Measurements from ENCODE around the gene CDH10. TPM values are rescaled to one million over a fixed set of nuclear protein-coding genes. Genes with fewer than 3 reads are reported as not detected.

Gene CDH10
- total and polyA plus RNA-seq, 9 of the 15 experiments (the other 6 are each of a cell fraction or from before 2014, with no cell fraction given) = not detected

DNA sequence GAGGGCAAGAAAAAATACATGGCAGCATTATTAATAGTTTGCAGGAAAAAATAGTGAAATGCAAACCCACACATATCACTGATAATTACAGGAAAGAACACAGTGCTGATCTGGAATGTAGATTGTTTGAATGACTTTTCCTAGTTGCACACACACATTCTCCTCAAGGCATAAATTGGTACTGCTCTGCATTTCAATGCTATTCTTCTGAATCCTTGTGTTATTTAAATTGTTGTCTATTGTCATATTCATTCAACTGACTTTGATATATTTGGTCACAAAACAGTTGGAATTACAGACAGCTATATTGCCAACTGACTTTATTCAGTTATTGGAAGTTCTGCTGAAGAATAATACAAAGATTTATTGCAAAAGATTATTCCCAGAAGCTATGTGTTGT lies 139.5 kb downstream of the CDH10 start:
- Histone ChIP-seq H3K79me2 (ENCODE audit: control insufficient read depth, insufficient read depth, low read length) (no peaks in the 10 kb centered on the region), H2AFZ (ENCODE audit: low read depth, low read length) (no peak overlapping the region), H3K27ac (ENCODE audit: extremely low read depth, low read depth, low read length) (no peak overlapping the region), H3K9ac (ENCODE audit: insufficient read depth in 1 of 2, low read depth in 2 of 2, low read length in 2 of 2) (no peak overlapping the region), H3K4me2 (ENCODE audit: insufficient read depth, low read length) (no peak overlapping the region), H3K4me3 (no peak overlapping the region), H3K27me3 (ENCODE audit: control insufficient read depth in 2 of 2, insufficient read depth in 2 of 2, low read length in 2 of 2) (no peaks in the 10 kb centered on the region), H3K36me3 (ENCODE audit: control insufficient read depth, insufficient read depth, low read length) (no peaks in the 10 kb centered on the region), H3K9me3 (replicated peaks; ENCODE audit: control insufficient read depth, insufficient read depth, low read depth, low read length) (no peaks in the 10 kb centered on the region), H4K20me1 (replicated peaks; ENCODE audit: control insufficient read depth, insufficient read depth, low read length) (no peaks in the 10 kb centered on the region), H3K4me1 (replicated peaks in 1 of 2; ENCODE audit: control insufficient read depth in 2 of 2, insufficient read depth in 2 of 2, low read length in 2 of 2) (no peaks in the 10 kb centered on the region), H3K9me1 (ENCODE audit: control insufficient read depth, insufficient read depth, low read length) (no peaks in the 10 kb centered on the region)
- DNase-seq (ENCODE audit: extremely low read depth in 1 of 4, low spot score in 3 of 4) (no peak), ATAC-seq (no peak), FAIRE-seq (no peak)
- intact Hi-C loops (cut with micrococcal nuclease) = no loop called here
- ChIA-PET CTCF (ENCODE audit: low intra/inter-chr PET ratio) (no interaction called here), POLR2A (no interaction called here)
- no peak for TF ChIP-seq BHLHE40 (IDR thresholded peaks at IDR 0.05; ENCODE audit: low read length)
- in situ Hi-C loops (cut with MboI) = no loop called here
- no TSS peak for BruUV-seq (replicated peaks)

GRCh38 chr5:24497591-24498157 lies 147.1 kb downstream of the CDH10 start:
- TF ChIP-seq PTBP1 (IDR thresholded peaks at IDR 0.05; ENCODE audit: low read depth, low read length) (no peak), LARP7 (IDR thresholded peaks at IDR 0.05) (no peak), ZNF766 (CRISPR knock-in tag; conservative IDR thresholded peaks at IDR 0.05) (no peak), CBX1 (IDR thresholded peaks at IDR 0.05; ENCODE audit: low read depth) (no peak), HNRNPUL1 (IDR thresholded peaks at IDR 0.05; ENCODE audit: low read length) (no peak), SRSF1 (IDR thresholded peaks at IDR 0.05; ENCODE audit: low read depth, low read length) (no peak), SPI1 (IDR thresholded peaks at IDR 0.05; ENCODE audit: borderline replicate concordance, low read depth, low read length) (no peak), ZNF830 (CRISPR knock-in tag; IDR thresholded peaks at IDR 0.05) (no peak), ZKSCAN8 (CRISPR knock-in tag; IDR thresholded peaks at IDR 0.05) (no peak), FOXP1 (CRISPR knock-in tag; IDR thresholded peaks at IDR 0.05) (no peak), BDP1 (IDR thresholded peaks at IDR 0.05; ENCODE audit: insufficient read depth, insufficient read length) (no peak), ZNF175 (CRISPR knock-in tag; IDR thresholded peaks at IDR 0.05; ENCODE audit: low read depth) (no peak), ZNF511 (CRISPR knock-in tag; IDR thresholded peaks at IDR 0.05) (no peak)
- TF ChIP-seq, protein P1, sequence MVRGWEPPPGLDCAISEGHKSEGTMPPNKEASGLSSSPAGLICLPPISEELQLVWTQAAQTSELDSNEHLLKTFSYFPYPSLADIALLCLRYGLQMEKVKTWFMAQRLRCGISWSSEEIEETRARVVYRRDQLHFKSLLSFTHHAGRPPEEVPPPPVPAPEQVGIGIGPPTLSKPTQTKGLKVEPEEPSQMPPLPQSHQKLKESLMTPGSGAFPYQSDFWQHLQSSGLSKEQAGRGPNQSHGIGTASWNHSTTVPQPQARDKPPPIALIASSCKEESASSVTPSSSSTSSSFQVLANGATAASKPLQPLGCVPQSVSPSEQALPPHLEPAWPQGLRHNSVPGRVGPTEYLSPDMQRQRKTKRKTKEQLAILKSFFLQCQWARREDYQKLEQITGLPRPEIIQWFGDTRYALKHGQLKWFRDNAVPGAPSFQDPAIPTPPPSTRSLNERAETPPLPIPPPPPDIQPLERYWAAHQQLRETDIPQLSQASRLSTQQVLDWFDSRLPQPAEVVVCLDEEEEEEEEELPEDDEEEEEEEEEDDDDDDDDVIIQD (CRISPR knock-in tag; IDR thresholded peaks at IDR 0.05) = no peak
- no TSS peak for BruUV-seq (replicated peaks)
- Histone ChIP-seq H3K4me2 (ENCODE audit: insufficient read depth, low read length) (no peak overlapping the region), H3K9me3 (replicated peaks; ENCODE audit: control insufficient read depth, insufficient read depth, low read depth, low read length) (no peaks in the 10 kb centered on the region), H3K9me1 (ENCODE audit: control insufficient read depth, insufficient read depth, low read length) (no peaks in the 10 kb centered on the region), H3K27ac (ENCODE audit: extremely low read depth, low read depth, low read length) (no peak overlapping the region), H3K4me3 (no peak overlapping the region), H3K36me3 (ENCODE audit: control insufficient read depth, insufficient read depth, low read length) (no peaks in the 10 kb centered on the region), H3K4me1 (replicated peaks in 1 of 2; ENCODE audit: control insufficient read depth in 2 of 2, insufficient read depth in 2 of 2, low read length in 2 of 2) (no peaks in the 10 kb centered on the region), H3K79me2 (ENCODE audit: control insufficient read depth, insufficient read depth, low read length) (no peaks in the 10 kb centered on the region), H3K27me3 (ENCODE audit: control insufficient read depth in 2 of 2, insufficient read depth in 2 of 2, low read length in 2 of 2) (no peaks in the 10 kb centered on the region), H2AFZ (ENCODE audit: low read depth, low read length) (no peak overlapping the region), H3K9ac (ENCODE audit: insufficient read depth in 1 of 2, low read depth in 2 of 2, low read length in 2 of 2) (no peak overlapping the region), H4K20me1 (replicated peaks; ENCODE audit: control insufficient read depth, insufficient read depth, low read length) (no peaks in the 10 kb centered on the region)
- ChIA-PET POLR2A (no interaction called here), CTCF (ENCODE audit: low intra/inter-chr PET ratio) (no interaction called here)
- FAIRE-seq (no peak), ATAC-seq (no peak), DNase-seq (ENCODE audit: extremely low read depth in 1 of 4, low spot score in 3 of 4) (no peak)
- WGBS (ENCODE audit: insufficient coverage, low coverage, missing lambda C conversion rate) = 2% methylated on average over 5 of the region's 5 CpGs
- intact Hi-C loops (cut with micrococcal nuclease) (no loop called here), in situ Hi-C loops (cut with MboI) (no loop called here)

All from K562 (cell line).